Measurements from ENCODE around the gene FBXO28. TPM values are rescaled to one million over a fixed set of nuclear protein-coding genes. Genes with fewer than 3 reads are reported as not detected.

FBXO28 gene
- total RNA-seq, 4 donors from 2014 or later, result 40.2 to 65.7 (median 45.7) TPM

- H3K4me3 ChIP-seq, result no peak overlapping the region
- TF ChIP-seq POLR2A (IDR thresholded peaks at IDR 0.05), result no peak
- TF ChIP-seq EP300 (IDR thresholded peaks at IDR 0.05), result no peak
- TF ChIP-seq POLR2AphosphoS5 (IDR thresholded peaks at IDR 0.05), result no peak
- no peak for TF ChIP-seq CTCF (IDR thresholded peaks at IDR 0.05)
- DNase-seq (ENCODE audit: low spot score in 2 of 2), result no peak
- H3K36me3 ChIP-seq, result no peaks in the 10 kb centered on the region
- no peaks in the 10 kb centered on the region for H3K27me3 ChIP-seq
- H3K4me1 ChIP-seq, result no peaks in the 10 kb centered on the region
- H3K27ac ChIP-seq, result peak overlapping the region; percentile 17
- H3K9me3 ChIP-seq, result no peaks in the 10 kb centered on the region
- 64% methylated on average over 9 of the region's 9 CpGs for WGBS
Measured at GRCh38 chr1:224080115-224080774, 33.7 kb upstream of the FBXO28 start.

- H3K27me3 ChIP-seq, result no peaks in the 10 kb centered on the region
- no peak overlapping the region for H3K4me3 ChIP-seq
- DNase-seq (ENCODE audit: low spot score in 2 of 2), result no peak
- no peaks in the 10 kb centered on the region for H3K4me1 ChIP-seq
- WGBS, result 90% methylated on average over 2 of the region's 2 CpGs
- no peak for TF ChIP-seq EP300 (IDR thresholded peaks at IDR 0.05)
- no peaks in the 10 kb centered on the region for H3K36me3 ChIP-seq
- no peak overlapping the region for H3K27ac ChIP-seq
- H3K9me3 ChIP-seq, result no peaks in the 10 kb centered on the region
Measured at GRCh38 chr1:224081604-224082003, 32.3 kb upstream of the FBXO28 start.

GRCh38 chr1:224082146-224082545 lies 31.8 kb upstream of the FBXO28 start:
- Histone ChIP-seq H3K9me3 (no peaks in the 10 kb centered on the region), H3K4me3 (no peak overlapping the region), H3K27me3 (no peaks in the 10 kb centered on the region), H3K4me1 (no peaks in the 10 kb centered on the region), H3K27ac (no peak overlapping the region), H3K36me3 (no peaks in the 10 kb centered on the region)
- TF ChIP-seq POLR2AphosphoS5 (IDR thresholded peaks at IDR 0.05), result no peak
- WGBS, result 88% methylated on average over 4 of the region's 4 CpGs
- DNase-seq (ENCODE audit: low spot score in 2 of 2), result no peak

GRCh38 chr1:224084867-224085266 lies 29.0 kb upstream of the FBXO28 start:
- Histone ChIP-seq H3K4me3 (no peak overlapping the region), H3K9me3 (no peaks in the 10 kb centered on the region), H3K27ac (no peak overlapping the region), H3K27me3 (no peaks in the 10 kb centered on the region), H3K4me1 (no peaks in the 10 kb centered on the region), H3K36me3 (no peaks in the 10 kb centered on the region)
- no peak for TF ChIP-seq POLR2A (IDR thresholded peaks at IDR 0.05)
- TF ChIP-seq CTCF (IDR thresholded peaks at IDR 0.05), result no peak
- WGBS, result 57% methylated on average over 4 of the region's 4 CpGs
- no peak for DNase-seq (ENCODE audit: low spot score in 2 of 2)

- 92% methylated on average over 4 of the region's 4 CpGs for WGBS
- no peak for TF ChIP-seq CTCF (IDR thresholded peaks at IDR 0.05)
- TF ChIP-seq POLR2A (IDR thresholded peaks at IDR 0.05), result no peak
- no peak for TF ChIP-seq POLR2AphosphoS5 (IDR thresholded peaks at IDR 0.05)
- TF ChIP-seq EP300 (IDR thresholded peaks at IDR 0.05), result no peak
Measured at GRCh38 chr1:224085421-224086108, 28.3 kb upstream of the FBXO28 start.

GRCh38 chr1:224087286-224087794 lies 26.6 kb upstream of the FBXO28 start:
- no peaks in the 10 kb centered on the region for H3K9me3 ChIP-seq
- H3K36me3 ChIP-seq, result no peaks in the 10 kb centered on the region
- no peaks in the 10 kb centered on the region for H3K4me1 ChIP-seq
- peak overlapping the region; percentile 18 for H3K27ac ChIP-seq
- TF ChIP-seq POLR2A (IDR thresholded peaks at IDR 0.05) (no peak), CTCF (IDR thresholded peaks at IDR 0.05) (no peak), EP300 (IDR thresholded peaks at IDR 0.05) (no peak), POLR2AphosphoS5 (IDR thresholded peaks at IDR 0.05) (no peak)
- DNase-seq (ENCODE audit: low spot score in 2 of 2), result no peak
- no peaks in the 10 kb centered on the region for H3K27me3 ChIP-seq
- 66% methylated on average over 2 of the region's 2 CpGs for WGBS
- H3K4me3 ChIP-seq, result no peak overlapping the region

More at GRCh38 chr1:224085421-224086108, 28.3 kb upstream of the FBXO28 start:
- Histone ChIP-seq H3K4me3 (no peak overlapping the region), H3K4me1 (no peaks in the 10 kb centered on the region), H3K27me3 (no peaks in the 10 kb centered on the region), H3K9me3 (no peaks in the 10 kb centered on the region), H3K36me3 (no peaks in the 10 kb centered on the region), H3K27ac (no peak overlapping the region)
- no peak for DNase-seq (ENCODE audit: low spot score in 2 of 2)
